Testis (tissue), 2 donors: ENCODE data around the gene SPRYD7.

Experiments used
- POLR2A ChIP-seq: fragments of 450-650 bp; IDR thresholded peaks from one replicate; pipeline ENCODE4 v1.6.1; 2017; ENCODE audit warnings: antibody characterized with exemption, mild to moderate bottlenecking, moderate library complexity
- TF ChIP-seq, protein P1 (sequence below), 3 experiments: fragments of 450-650 bp in 2 of 3; fragments of 200-600 bp in 1 of 3; sonication (generic) in 1 of 3; IDR thresholded peaks; one replicate each; pipeline ENCODE4 v1.5.1; 2016 to 2019; ENCODE audit warnings: antibody characterized with exemption in 3 of 3, mild to moderate bottlenecking in 2 of 3, moderate library complexity in 1 of 3

DNA sequence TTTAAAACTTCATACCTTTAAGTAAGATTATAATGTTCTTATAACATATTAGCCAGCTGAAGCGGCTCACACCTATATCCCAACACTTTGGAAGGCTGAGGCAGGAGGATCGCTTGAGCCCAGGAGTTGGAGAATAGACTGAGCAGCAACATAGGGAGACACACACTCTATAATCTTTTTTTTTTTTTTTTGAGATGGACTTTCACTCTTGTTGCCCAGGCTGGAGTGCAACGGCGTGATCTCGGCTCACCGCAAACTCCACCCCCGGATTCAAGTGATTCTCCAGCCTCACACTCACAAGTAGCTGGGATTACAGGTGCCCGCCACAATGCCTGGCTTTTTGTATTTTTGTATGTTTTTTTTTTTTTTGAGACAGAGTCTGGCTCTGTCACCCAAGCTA is 37.3 kb downstream of the SPRYD7 start:
- TF ChIP-seq, protein P1, sequence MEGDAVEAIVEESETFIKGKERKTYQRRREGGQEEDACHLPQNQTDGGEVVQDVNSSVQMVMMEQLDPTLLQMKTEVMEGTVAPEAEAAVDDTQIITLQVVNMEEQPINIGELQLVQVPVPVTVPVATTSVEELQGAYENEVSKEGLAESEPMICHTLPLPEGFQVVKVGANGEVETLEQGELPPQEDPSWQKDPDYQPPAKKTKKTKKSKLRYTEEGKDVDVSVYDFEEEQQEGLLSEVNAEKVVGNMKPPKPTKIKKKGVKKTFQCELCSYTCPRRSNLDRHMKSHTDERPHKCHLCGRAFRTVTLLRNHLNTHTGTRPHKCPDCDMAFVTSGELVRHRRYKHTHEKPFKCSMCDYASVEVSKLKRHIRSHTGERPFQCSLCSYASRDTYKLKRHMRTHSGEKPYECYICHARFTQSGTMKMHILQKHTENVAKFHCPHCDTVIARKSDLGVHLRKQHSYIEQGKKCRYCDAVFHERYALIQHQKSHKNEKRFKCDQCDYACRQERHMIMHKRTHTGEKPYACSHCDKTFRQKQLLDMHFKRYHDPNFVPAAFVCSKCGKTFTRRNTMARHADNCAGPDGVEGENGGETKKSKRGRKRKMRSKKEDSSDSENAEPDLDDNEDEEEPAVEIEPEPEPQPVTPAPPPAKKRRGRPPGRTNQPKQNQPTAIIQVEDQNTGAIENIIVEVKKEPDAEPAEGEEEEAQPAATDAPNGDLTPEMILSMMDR (IDR thresholded peaks at IDR 0.05) = no peak
- no peak for TF ChIP-seq POLR2A
